GM19193 (cell line): ENCODE measurements around the gene TMEM14A.

Experiments used
- POLR2A ChIP-seq: IDR thresholded peaks from 4 replicates; pipeline ENCODE4 v1.6.1; 2011; ENCODE audit not compliant: insufficient read depth, insufficient read length; ENCODE audit errors: extremely low read depth

TMEM14A gene

DNA sequence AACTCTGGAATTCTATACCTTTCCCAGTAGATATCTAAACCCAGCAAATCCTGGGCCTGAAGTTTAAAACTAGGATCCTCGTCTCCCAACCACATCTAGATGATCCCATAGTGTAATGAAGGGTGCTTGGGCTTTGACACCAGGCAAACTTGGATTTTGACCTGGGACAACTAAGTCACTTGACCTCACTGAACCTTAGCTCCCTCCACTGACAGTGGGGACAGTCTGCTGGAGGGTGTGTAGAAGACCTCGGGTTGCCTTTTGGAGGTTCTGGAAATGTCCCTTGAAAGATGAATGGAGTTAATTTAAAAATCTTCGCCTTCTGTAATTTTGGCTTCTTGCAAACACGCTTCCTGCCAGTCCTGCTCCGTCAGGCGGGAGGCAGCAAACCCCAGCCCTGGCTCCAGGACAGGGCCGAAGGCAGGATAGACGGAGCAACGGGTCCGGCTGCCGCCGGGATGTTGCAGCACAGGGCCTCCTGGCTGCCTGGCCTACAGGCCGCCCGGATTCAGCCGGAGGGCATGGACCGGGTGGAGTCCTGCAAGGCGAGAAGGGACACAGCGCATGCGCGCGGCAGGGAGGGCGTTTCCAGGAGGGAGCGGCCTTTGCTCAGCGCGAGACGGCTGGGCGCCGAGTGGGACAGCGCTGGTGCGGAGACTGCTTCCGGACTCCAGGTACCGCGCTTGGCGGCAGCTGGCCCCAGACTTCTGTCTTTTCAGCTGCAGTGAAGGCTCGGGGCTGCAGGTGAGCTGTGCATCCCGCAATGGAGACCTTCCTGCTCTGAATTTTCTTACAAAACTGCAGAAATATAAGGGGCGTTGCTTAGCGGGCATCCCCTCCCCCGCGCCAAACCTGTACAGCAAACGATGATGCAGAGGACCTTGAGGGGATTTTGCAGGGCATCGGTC is at the start of gene TMEM14A:
TSS of gene TMEM14A (plus strand) at position 612 of the 908 bp plus-strand sequence. CDS start 5,990 bp downstream, outside the sequence.
- peak; percentile 87 for TF ChIP-seq POLR2A

- TF ChIP-seq POLR2A: no peak
These were observed 49.3 kb upstream of the TMEM14A start for GRCh38 chr6:52621631-52622030.

DNA sequence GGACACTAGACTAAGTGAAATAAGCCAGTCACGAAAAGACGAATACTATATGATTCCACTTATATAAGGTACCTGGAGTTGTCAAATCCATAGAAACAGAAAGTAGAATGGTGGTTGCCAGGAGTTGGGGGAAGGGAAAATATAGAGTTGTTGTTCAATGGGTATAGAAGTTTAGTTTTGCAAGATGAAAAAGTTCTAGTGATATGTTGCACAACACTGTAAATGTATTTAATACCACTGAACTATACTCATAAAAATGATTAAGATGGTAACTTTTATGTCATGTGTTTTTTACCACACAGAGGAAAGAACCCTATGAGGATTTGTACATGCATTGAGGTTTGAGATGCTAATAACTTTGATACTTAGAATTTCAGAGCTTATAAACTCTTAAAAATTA is 48.1 kb upstream of the TMEM14A start:
- TF ChIP-seq POLR2A: no peak

DNA sequence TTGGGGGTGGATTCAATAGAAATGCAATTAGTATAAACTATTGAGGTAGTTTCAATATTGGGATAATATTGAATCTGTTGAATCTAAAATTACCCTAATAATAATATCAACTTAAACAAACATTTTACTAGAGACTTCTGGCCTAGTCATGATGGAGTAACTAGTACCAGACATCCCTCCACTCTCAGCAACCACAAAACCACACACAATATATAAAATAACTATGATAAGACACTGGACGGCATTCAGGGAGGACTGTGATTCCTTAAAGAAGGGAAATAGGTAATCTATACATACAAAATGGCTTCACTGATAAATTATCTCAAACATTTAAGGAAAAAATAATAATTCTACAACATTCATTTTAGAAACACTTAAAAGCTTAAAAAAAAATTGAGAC is 38.9 kb upstream of the TMEM14A start:
- TF ChIP-seq POLR2A: no peak

DNA sequence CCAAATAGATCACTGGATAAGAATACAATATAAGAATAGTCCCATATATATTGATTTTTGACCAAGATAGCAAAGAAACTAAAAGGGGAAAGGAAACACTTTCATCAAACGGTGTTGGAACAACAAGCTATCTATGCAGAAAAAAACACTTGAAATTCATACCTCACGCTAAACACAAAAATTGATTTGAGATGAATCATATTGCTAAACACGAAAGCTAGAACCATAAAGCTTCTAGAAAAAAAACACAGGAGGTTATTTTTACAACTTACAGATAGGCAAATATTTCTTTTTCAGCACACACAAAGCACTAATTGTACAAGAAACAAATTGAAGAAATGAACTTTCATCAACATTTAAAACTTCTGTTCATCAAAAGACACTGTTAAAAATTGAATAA is 36.7 kb upstream of the TMEM14A start:
- TF ChIP-seq POLR2A: no peak

DNA sequence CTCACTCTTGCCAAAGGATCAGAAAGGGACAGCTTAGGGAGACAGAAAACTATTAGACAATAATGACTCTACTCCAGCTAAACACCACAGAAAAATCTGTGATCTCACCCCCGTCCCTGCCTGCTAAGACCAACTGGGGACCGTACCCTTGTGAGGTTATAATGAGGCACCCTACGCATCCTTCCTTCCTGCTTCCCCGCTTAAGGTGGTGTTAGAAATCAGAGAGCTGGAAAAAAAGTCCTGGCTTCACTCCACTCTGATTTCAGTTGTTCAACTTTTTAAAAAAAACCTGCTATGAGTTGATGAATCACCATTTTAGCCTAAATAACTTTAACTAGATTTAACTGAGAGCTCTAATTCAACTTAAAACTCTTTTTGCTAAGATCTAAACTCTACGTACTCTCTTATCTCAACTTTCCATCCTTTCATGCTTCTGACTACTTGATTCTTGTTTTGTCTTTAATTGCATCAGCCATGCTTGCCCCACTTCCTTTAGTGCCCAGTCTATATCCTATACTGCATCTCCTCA is 35.8 kb upstream of the TMEM14A start:
- TF ChIP-seq POLR2A: no peak

- no peak for TF ChIP-seq POLR2A
These were observed 34.1 kb upstream of the TMEM14A start for GRCh38 chr6:52636830-52637229.

GRCh38 chr6:52639493-52639892 is 31.4 kb upstream of the TMEM14A start:
- no peak for TF ChIP-seq POLR2A

DNA sequence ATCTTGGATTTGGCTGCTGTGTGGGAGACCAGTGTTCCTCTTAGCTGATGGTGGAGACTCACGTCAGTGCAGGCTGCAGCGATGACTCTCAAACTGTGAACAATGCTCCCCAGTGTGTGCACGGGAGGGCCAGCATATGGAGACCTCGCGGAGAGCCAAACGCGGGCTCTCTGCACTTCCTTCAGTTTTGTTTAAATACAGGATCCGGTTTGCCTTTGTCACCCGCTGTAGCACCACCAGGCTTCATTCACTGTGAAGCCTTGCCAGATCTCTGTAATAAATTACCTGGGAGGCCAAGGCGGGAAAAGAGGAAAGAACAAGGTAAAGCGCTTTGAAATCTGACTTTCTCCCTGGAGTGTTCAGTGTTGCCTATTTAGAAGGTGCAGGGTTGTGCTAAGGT is 30.7 kb upstream of the TMEM14A start:
- TF ChIP-seq POLR2A: no peak

DNA sequence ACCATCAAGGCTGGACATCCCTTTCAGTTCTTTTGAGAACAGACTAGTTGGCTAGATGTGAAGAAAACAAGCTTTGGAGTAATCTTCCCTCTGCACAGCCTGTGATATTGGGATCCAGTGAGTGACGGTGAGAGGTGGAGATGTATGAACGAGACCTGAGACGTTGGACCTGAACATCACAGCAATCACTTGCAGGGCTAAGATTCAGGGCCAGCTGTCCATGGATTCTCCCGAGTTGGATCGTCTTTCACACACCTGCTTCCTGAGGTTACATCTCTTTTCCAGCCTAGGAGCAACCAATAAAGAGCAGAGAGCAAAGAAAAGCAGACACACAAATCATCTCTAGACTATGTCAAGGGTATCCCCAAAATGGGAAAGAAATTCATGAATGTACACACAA is 30.0 kb upstream of the TMEM14A start:
- TF ChIP-seq POLR2A: no peak

- TF ChIP-seq POLR2A: no peak
These were observed 29.5 kb upstream of the TMEM14A start for GRCh38 chr6:52641388-52641787.

DNA sequence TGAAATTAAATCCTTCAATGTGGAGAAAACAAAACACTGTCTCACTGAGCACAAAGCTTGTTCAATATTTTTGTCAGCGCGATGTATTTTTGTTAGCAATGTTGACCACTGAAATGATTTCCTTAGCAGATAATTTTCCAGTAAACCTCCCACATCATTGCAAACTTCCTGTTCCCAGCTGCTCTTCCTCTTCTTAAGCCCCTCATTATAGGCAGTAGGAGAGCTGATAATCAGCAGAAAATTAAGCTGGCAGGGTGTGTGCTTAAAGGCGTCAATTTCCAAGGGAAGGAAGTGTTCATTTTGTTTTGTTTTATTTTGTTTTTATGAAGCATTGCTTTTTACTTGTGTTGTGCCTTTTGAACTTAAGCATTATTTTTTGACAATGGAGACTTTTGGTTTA is 29.1 kb upstream of the TMEM14A start:
- no peak for TF ChIP-seq POLR2A

- no peak for TF ChIP-seq POLR2A
These were observed 28.5 kb upstream of the TMEM14A start for GRCh38 chr6:52642368-52642767.

DNA sequence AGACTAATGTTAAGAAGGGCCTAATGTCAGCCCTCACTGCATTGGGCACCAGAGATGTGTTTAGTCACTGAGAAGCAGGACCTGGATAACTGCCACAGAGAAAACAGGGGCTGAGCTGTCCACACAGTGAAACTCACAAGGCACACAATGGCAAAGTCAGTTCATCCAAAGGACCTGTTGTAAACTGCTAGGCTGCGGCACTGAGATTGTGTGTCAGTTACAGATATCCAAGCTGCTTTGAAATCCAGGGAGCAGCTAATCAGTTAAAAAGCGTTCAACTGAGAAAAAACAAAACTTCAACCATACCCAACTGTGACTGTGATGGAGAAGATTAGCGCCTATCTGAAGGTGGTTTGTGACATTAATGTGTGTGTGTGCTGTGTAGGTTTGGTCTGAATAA is 27.8 kb upstream of the TMEM14A start:
- TF ChIP-seq POLR2A: no peak

DNA sequence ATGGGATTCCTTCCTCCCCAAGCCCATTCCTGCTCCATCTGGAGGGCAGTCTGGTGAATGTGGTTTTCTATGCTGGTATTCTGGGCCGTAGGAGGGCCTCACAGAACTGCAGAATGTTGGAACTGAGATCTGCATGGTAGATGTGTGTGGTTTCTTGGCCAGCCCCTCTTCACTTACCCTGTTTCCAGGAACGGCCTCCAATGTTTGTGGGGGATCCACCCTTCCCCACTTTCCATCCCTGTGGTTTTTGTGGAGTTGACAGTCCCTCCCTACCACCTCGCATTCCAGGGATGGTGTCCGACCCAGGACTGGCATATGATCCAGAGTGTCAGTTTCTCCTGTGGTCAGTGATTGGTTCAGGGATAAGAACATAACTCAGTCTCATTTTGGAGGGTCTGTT is 26.7 kb upstream of the TMEM14A start:
- TF ChIP-seq POLR2A: no peak

- no peak for TF ChIP-seq POLR2A
These were observed 24.9 kb upstream of the TMEM14A start for GRCh38 chr6:52645976-52646375.
